Thoracic aorta (tissue), 2 donors: ENCODE data around the gene KLHDC10. TPM values are rescaled to one million over a fixed set of nuclear protein-coding genes. Genes with fewer than 3 reads are reported as not detected.

ENCODE experiments used
- ATAC-seq: fragments of 150-250 bp; one replicate; pipeline ENCODE4 v1.8.0; 2017; ENCODE audit warnings: low read depth; ENCODE audit not compliant: insufficient number of reproducible peaks, low FRiP score
- DNase-seq: peaks from one replicate; pipeline ENCODE4 v3.0.0-alpha.2; 2020; ENCODE audit warnings: low spot score
- H3K27ac ChIP-seq, 2 donors: fragments of 200-600 bp; sonication (generic); 1 replicate in 1 of 2; 2 replicates in 1 of 2; pipeline ENCODE4 v1.5.1; 2016; ENCODE audit warnings: mild to moderate bottlenecking in 2 of 2, moderate library complexity in 2 of 2
- H3K27me3 ChIP-seq: fragments of 200-600 bp; sonication (generic); replicated peaks from 2 replicates; pipeline ENCODE4 v1.6.0; 2016; ENCODE audit warnings: mild to moderate bottlenecking; ENCODE audit not compliant: insufficient read depth
- H3K36me3 ChIP-seq: fragments of 200-600 bp; sonication (generic); one replicate; pipeline ENCODE4 v1.5.1; 2016
- H3K4me1 ChIP-seq, 2 donors: fragments of 200-600 bp; sonication (generic); 1 replicate in 1 of 2; 2 replicates in 1 of 2; pipeline versions ENCODE4 v1.5.1 to v1.6.0; 2016; ENCODE audit warnings: low read depth in 2 of 2, mild to moderate bottlenecking in 1 of 2; ENCODE audit not compliant: control insufficient read depth in 1 of 2
- H3K4me3 ChIP-seq: fragments of 200-600 bp; sonication (generic); 2 replicates; pipeline ENCODE4 v1.5.1; 2016; ENCODE audit warnings: mild to moderate bottlenecking
- H3K9me3 ChIP-seq: fragments of 200-600 bp; sonication (generic); 2 replicates; pipeline ENCODE4 v1.5.1; 2016
- total RNA-seq, 2 donors: library from RNA; depleted of rRNA; stranded (reverse); fragments of >200 nt; gene quantifications; one replicate each; pipeline versions ENCODE4 v1.1.0 to v1.2.3, GENCODE V29; 2016
- TF ChIP-seq, protein P1 (sequence below): fragments of 200-600 bp; sonication (generic); IDR thresholded peaks from one replicate; pipeline ENCODE4 v1.5.1; 2019; ENCODE audit warnings: antibody characterized with exemption

The KLHDC10 gene
- total RNA-seq, 2 donors from 2014 or later: 24.3 to 26.7 TPM

DNA sequence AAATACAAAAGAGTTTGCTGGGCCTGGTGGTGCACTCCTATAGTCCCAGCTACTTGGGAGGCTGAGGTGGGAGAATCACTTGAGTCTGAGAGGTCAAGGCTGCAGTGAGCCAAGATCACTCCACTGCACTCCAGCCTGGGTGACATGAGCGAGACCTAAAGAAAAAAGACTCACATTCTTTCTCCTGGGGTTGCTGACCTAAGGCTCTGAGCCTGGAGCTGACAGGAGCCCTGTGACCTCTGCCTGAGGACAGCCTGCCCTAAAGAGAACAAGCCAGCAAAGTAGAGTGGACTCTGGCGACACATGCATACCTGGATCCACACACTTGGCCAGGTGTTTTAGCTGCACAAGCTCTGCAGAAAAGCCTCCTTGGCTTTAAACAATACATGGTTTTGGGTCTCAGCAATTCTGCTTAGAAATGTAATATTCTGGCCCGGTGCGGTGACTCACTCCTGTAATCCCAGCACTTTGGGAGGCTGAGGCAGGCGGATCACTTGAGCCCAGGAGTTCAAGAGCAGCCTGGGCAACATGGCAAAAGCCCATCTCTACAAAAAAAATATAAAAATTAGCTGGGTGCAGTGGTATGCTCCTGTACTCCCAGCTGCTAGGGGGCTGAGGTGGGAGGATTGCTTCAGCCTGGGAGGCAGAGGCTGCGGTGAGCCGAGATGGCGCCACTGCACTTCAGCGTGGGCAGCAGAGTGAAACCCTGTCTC is 76.5 kb downstream of the KLHDC10 start:
- H3K27me3 ChIP-seq: no peaks in the 10 kb centered on the region
- H3K9me3 ChIP-seq: no peaks in the 10 kb centered on the region
- H3K27ac ChIP-seq: no peak overlapping the region
- no peaks in the 10 kb centered on the region for H3K36me3 ChIP-seq
- H3K4me1 ChIP-seq: peaks cover 0 to 6% of the 10 kb centered on the region in 2 donors
- no peak overlapping the region for H3K4me3 ChIP-seq
- DNase-seq (no peak), ATAC-seq (no peak)
- TF ChIP-seq, protein P1, sequence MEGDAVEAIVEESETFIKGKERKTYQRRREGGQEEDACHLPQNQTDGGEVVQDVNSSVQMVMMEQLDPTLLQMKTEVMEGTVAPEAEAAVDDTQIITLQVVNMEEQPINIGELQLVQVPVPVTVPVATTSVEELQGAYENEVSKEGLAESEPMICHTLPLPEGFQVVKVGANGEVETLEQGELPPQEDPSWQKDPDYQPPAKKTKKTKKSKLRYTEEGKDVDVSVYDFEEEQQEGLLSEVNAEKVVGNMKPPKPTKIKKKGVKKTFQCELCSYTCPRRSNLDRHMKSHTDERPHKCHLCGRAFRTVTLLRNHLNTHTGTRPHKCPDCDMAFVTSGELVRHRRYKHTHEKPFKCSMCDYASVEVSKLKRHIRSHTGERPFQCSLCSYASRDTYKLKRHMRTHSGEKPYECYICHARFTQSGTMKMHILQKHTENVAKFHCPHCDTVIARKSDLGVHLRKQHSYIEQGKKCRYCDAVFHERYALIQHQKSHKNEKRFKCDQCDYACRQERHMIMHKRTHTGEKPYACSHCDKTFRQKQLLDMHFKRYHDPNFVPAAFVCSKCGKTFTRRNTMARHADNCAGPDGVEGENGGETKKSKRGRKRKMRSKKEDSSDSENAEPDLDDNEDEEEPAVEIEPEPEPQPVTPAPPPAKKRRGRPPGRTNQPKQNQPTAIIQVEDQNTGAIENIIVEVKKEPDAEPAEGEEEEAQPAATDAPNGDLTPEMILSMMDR: no peak

- H3K27ac ChIP-seq: no peak overlapping the region
- H3K4me1 ChIP-seq: no peaks in the 10 kb centered on the region
- no peaks in the 10 kb centered on the region for H3K36me3 ChIP-seq
- TF ChIP-seq, protein P1: no peak
- H3K27me3 ChIP-seq: no peaks in the 10 kb centered on the region
- no peaks in the 10 kb centered on the region for H3K9me3 ChIP-seq
- H3K4me3 ChIP-seq: no peak overlapping the region
- ATAC-seq (no peak), DNase-seq (no peak)
Observed at GRCh38 chr7:130147710-130148325, 77.5 kb downstream of the KLHDC10 start.

DNA sequence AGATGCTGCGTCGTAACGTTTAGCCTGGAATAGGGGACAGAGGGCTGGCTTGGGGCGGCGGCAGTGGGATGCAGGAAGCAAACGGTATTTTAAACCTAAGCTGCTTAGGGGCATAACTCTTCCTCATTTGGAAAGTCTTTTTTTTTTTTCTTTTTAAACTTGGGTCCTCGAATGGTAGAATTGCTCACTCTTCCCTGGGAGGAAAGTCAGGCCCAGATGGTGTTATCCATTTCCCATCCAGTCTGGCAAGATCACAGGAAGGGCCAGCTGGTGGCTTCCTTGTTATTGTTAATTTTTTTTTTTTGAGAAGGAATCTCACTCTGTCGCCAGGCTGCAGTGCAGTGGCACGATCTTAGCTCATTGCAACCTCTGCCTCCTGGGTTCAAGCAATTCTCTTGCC is 78.2 kb downstream of the KLHDC10 start:
- ATAC-seq (no peak), DNase-seq (no peak)
- no peak overlapping the region for H3K4me3 ChIP-seq

DNA sequence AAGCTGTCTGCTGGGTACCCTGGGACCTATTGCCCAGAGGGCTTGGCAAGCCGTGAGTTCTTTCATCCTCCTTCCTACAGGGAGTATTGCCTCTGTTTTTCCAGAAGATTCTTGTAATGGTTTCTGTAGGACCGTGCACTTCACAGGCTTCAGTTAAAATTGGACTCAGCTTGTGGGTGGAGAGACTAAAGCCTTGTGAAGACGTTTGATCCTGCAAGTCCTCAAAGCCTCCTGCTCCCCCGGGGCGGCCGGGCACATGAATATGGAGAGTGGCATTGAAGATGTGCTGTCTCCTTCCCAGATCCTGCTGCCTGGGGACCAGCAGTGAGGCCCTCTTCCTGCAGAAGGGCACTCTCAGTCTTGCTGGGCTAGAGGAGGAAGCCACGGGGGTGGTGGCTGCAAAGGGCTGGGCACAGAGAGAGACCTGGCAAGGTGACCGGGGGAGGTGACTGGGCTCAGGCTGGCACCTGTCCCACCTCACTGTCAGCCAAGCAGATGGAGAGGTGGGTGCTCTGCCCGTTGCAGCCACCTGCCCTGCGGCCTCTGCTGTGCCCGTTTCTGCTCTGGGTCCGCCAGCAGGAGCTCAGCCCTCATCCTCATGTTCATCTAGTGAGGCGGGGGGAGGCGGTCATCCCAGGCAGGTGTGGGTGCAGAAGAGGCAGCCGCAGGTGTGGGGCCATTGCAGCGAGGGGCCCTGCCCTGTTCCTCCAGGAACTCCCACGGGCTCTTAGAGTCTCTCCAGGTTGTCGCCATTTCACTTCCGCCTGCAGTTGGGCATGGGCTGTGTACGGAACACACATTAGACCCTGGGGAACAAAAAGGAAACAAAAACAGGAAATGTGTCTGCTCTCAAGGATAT is 79.2 kb downstream of the KLHDC10 start:
- Histone ChIP-seq H3K36me3 (no peaks in the 10 kb centered on the region), H3K4me1 (no peaks in the 10 kb centered on the region), H3K4me3 (no peak overlapping the region), H3K27me3 (no peaks in the 10 kb centered on the region), H3K9me3 (no peaks in the 10 kb centered on the region), H3K27ac (no peak overlapping the region)
- ATAC-seq (no peak), DNase-seq (no peak)
- TF ChIP-seq, protein P1: no peak

More for the DNA sequence above, 78.2 kb downstream of the KLHDC10 start:
- Histone ChIP-seq H3K27ac (no peak overlapping the region), H3K4me1 (no peaks in the 10 kb centered on the region), H3K36me3 (no peaks in the 10 kb centered on the region), H3K9me3 (no peaks in the 10 kb centered on the region), H3K27me3 (no peaks in the 10 kb centered on the region)
- TF ChIP-seq, protein P1: no peak

GRCh38 chr7:130150587-130150986 is 80.3 kb downstream of the KLHDC10 start:
- DNase-seq: no peak
- no peak for ATAC-seq
- Histone ChIP-seq H3K9me3 (no peaks in the 10 kb centered on the region), H3K27me3 (no peaks in the 10 kb centered on the region), H3K4me1 (no peaks in the 10 kb centered on the region), H3K27ac (no peak overlapping the region), H3K4me3 (no peak overlapping the region), H3K36me3 (no peaks in the 10 kb centered on the region)
- TF ChIP-seq, protein P1: no peak
